HepG2 (cell line): ENCODE results near the gene PDE3A.

Experiments
- EHMT2 ChIP-seq: fragments of 200-600 bp; sonication (generic); IDR thresholded peaks from 2 replicates; pipeline ENCODE4 v1.7.0; 2017; ENCODE audit warnings: antibody characterized with exemption, low read depth, low read length, borderline replicate concordance
- EP300 ChIP-seq, 3 experiments: sonication (generic) in 1 of 3; formaldehyde crosslinking in 1 of 3; IDR thresholded peaks; 2 replicates each; pipeline versions ENCODE4 v1.5.1 to v1.6.1; 2011 to 2020; ENCODE audit warnings: low read depth in 2 of 3, low read length in 2 of 3, borderline replicate concordance in 1 of 3, improper control_type of control experiment in 1 of 3, mild to moderate bottlenecking in 1 of 3, missing genetic modification reagents in 1 of 3, moderate library complexity in 1 of 3
- ZNF446 ChIP-seq: sonication (generic); formaldehyde crosslinking; IDR thresholded peaks from 2 replicates; pipeline ENCODE4 v1.5.0; 2020; ENCODE audit warnings: mild to moderate bottlenecking, missing genetic modification reagents

- TF ChIP-seq EHMT2 (no peak), EP300 (IDR thresholded peaks at IDR 0.05; ENCODE audit: low read depth in 2 of 2, low read length in 2 of 2) (no peak), EP300 (CRISPR knock-in tag; IDR thresholded peaks at IDR 0.05; ENCODE audit: borderline replicate concordance) (no peak), ZNF446 (CRISPR knock-in tag) (no peak)
These were observed at the start of gene PDE3A for GRCh38 chr12:20368114-20368650.
